GM19351 (cell line): ENCODE results near the gene NEK8.

Experiments
- ATAC-seq: cut with Tn5 transposase; IDR thresholded peaks from one replicate; pipeline ENCODE4 v1.9.1; 2021; ENCODE audit warnings: mild to moderate bottlenecking, moderate library complexity; ENCODE audit not compliant: unreplicated experiment

The NEK8 gene

DNA sequence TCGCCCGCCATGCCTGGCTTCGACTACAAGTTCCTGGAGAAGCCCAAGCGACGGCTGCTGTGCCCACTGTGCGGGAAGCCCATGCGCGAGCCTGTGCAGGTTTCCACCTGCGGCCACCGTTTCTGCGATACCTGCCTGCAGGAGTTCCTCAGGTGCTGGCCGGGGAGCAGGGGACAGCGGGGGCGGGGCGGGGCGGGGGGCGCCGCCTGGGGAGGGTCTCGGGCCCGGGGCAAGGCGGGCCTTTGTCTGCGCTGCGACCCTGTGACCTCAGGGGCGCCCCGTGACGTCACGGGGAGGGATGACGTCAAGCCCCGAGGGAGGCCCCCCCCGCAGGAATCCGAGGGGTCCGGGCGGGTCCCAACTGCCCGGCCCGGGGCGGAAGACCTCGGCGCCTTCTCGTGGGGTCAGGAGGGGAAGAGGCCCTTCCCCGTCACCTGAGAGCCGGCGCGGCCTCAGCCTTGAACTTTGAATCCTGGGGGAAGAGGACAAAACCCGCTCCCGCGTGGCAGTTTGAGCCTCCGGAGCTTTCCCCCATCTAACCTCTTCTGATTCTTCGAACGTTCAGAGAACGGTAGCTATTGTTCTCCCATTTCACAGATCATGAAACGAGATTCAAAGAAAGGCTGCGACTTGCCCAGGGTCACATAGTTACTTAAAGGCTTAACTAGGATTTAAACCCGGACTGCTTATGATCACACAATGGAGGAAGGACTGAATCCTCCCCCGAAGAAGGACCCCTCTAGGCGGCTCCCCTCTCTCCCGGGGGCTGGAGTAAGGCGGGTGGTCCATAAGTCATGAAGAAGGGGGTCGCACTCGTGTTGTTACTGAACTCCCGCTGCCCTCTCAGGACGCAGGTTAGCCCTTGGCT, 15.8 kb downstream of the NEK8 start:
- no peak for ATAC-seq

GRCh38 chr17:28744972-28745785, 16.6 kb downstream of the NEK8 start:
- ATAC-seq, result no peak

DNA sequence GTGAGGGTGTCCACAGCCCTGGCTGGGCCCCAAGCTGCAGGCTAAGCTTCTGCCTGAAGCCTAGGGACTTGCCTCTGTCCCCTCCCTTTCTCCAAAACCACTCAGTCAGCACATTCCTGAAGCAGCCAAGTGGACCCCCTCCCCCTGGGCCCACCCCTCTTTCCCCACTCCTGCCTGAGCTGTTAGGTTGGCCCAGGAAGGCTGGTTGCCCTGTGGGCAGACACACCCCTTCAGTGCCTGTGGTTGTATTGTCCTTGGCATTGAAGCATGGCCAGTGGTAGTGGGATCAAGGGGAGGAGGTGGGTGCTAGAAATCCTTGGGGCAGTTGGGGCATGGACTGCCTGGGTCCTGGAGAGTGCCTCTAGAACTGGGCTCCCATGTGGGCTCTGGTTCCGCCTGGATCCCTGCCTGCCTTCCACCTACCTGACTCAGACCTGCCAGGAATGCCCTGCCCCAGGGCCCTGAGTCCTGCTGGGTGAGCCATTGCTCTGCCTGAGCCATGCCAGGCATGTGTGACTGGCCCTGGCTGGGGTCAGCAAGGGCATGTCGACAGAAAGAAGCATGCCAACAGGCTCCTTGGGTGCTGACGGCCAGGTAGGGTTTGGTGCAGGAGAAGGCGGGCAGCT, 17.3 kb downstream of the NEK8 start:
- ATAC-seq, result no peak

DNA sequence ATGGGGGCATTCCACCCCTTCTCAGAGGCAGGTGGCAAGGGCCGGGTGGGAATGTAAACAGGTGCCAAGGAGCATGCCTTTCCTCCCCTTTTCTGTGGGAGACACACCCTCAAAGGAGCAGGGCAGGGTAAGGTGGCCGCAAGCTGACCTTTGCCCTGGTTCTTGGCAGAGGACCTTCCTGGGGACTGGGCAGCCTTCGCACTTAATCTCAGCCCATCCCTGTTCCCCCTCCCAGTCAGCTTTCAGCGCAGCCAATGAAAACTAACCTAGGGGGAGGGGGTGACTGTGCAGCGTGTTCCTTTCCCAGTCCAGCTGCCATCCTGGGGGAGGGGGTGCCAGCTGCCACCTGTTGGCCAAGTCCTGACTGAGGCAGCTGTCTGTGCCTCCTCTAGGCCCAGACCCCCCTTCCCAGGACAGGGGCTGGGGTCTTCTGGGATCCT, 18.0 kb downstream of the NEK8 start:
- no peak for ATAC-seq

DNA sequence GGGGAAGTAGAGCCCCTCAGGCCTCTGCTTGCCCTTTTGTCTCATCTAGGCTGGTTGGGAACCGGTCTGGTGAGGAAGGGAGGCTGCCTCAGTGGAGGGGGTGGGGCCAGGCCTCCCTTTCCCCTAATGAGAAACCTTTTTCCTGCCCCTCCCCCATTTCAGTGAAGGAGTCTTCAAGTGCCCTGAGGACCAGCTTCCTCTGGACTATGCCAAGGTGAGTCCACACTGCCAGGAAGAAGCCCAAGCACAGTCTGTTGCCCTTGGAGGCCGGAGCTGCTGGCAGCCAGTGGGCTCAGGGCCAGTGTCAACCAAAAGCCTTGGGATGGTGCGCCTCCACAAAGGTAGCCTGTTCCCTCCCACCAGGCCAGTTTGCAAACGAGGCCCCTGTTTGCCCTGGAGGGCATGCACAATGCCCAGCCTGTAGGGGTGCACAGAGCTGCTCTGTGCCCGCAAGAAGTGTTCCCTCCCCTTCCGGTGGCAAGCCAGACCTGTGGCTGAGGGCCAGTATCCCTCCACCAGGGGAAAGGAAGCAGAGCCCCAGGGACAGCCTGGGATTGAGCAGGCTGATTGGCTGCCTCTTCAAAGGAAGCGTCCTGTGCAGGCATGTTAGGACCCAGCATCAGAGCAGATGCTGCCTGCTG, 18.6 kb downstream of the NEK8 start:
- ATAC-seq, result no peak

DNA sequence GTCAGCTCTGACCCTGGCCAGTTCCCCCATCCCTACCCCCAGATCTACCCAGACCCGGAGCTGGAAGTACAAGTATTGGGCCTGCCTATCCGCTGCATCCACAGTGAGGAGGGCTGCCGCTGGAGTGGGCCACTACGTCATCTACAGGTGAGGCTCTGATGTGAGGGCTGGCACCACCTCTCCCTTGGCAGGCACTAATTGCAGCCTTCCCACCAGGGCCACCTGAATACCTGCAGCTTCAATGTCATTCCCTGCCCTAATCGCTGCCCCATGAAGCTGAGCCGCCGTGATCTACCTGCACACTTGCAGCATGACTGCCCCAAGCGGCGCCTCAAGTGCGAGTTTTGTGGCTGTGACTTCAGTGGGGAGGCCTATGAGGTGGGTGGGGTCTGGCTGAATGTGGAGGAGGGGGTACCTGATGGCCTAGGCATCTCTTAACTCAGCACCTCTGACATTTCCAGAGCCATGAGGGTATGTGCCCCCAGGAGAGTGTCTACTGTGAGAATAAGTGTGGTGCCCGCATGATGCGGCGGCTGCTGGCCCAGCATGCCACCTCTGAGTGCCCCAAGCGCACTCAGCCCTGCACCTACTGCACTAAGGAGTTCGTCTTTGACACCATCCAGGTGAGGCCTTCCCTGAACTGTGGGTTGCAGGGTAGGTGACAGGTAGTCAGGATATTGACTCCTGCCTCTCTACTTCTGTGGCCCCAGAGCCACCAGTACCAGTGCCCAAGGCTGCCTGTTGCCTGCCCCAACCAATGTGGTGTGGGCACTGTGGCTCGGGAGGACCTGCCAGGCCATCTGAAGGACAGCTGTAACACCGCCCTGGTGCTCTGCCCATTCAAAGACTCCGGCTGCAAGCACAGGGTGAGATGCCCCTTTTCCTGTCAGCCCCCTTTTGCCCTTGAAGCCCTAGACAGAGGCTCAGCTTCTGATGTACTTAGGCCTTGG, 19.5 kb downstream of the NEK8 start:
- no peak for ATAC-seq

DNA sequence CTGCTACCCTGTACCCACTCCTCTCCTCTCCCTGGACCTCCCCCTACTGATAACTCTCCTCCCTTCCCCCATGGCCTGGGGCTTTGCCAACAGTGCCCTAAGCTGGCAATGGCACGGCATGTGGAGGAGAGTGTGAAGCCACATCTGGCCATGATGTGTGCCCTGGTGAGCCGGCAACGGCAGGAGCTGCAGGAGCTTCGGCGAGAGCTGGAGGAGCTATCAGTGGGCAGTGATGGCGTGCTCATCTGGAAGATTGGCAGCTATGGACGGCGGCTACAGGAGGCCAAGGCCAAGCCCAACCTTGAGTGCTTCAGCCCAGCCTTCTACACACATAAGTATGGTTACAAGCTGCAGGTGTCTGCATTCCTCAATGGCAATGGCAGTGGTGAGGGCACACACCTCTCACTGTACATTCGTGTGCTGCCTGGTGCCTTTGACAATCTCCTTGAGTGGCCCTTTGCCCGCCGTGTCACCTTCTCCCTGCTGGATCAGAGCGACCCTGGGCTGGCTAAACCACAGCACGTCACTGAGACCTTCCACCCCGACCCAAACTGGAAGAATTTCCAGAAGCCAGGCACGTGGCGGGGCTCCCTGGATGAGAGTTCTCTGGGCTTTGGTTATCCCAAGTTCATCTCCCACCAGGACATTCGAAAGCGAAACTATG, 20.4 kb downstream of the NEK8 start:
- ATAC-seq, result no peak

GRCh38 chr17:28749516-28750177, 21.1 kb downstream of the NEK8 start:
- no peak for ATAC-seq

DNA sequence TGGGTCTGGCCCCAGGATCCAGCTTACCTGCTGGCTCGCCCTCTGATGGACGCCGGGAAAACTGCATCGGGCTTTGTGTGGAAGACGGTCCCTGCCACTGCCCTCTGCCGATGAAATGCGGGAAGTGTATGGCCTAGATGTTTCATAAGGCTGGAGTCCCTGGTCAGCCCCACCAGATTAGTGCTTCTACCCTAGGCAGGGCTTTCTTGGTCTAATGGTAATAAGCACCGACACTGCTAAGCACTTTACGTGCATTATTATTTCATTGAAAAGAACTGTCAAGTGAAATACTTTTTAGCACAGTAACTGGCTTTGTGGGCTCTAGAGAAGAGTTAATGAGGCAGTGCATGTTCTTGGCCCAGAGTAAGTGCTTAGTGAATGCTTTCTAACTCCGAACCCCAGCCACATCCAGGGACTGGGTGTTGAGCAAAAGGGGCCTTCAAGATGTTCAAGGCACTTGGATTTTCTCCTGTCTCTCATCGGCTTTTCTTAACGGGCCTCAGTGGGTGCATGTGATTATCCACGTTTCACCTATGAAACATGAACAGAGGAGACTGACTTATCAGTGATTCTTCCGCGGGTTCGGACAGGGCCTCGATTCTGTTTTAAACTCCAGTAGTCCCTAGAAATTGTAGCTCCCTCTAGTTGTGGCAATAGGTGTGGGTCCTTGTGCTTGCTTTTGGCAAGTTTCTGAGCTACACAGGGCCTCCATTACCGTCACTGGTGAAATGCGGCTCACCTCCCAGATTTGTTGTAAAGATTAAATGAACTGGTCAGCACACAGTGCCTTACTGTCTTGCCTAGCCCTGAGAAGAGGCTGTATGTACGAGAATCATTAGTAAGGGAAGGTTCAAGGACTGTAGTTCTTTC, 21.8 kb downstream of the NEK8 start:
- ATAC-seq, result peak; percentile 73

DNA sequence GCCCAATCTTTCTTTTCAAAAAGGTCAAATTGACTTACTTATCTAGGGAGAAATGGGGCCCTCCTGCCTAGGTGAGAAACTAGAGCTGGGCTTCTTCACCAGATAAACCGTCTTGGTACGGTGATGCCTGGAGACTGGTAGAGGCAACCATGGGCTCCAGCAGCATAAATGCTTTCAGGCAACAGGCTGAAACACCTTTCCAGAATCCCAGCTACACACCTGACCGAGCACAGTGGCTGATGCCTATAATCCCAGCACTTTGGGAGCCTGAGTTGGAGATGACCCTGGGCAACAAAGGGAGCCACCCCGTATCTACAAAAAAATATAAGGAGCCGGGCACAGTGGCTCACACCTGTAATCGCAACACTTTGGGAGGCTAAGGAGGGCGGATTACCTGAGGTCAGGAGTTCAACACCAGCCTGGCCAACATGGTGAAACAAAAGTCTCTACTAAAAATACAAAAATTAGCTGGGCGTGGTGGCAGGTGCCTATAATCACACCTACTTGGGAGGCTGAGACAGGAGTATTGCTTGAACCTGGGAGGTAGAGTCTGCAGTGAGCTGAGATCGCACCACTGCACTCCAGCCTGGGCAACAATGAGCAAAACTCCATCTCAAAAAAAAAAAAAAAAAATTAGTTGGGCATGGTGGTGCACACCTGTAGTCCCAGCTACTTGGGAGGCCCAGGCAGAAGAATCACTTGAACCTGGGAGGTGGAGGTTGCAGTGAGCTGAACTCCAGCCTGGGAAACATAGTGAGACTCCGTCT, 23.2 kb downstream of the NEK8 start:
- ATAC-seq, result no peak

GRCh38 chr17:28755486-28755885, 26.9 kb downstream of the NEK8 start:
- ATAC-seq, result no peak

- no peak for ATAC-seq
Observed at GRCh38 chr17:28756049-28756804, 27.6 kb downstream of the NEK8 start.

DNA sequence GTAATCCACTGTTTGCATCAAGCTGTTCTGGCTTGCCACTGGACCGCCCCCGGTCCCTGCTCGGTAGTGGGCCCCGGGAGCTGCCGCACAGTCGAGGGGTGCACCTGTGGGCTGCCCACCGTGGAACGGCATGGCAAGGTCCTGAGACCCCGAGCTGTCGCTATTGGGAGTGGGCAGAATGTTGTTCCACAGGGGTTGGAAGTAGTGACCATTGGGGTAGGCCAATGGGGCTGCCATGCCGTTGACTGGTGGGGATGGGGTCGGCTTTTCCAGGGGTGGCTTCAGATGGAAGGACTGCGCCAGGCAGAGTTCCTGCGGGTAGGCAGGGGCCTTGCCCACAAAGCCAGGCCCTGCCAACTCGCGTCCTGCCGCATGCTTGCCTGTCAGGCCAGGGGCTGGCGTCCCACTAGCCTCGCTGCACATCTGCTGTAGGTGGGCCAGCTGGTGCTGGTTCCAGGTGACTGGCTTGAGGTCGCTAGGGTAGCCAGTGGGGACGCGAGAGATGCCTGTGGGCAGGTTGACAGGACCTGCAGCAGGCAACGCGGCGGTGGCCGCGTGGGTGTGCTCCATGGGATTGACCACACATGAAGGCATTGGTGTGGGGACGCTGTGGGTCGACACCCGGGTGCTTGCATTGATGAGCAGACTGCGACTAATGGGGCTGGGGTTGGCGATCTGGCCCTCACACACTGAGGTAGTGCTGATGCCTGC, 30.0 kb downstream of the NEK8 start:
- no peak for ATAC-seq

DNA sequence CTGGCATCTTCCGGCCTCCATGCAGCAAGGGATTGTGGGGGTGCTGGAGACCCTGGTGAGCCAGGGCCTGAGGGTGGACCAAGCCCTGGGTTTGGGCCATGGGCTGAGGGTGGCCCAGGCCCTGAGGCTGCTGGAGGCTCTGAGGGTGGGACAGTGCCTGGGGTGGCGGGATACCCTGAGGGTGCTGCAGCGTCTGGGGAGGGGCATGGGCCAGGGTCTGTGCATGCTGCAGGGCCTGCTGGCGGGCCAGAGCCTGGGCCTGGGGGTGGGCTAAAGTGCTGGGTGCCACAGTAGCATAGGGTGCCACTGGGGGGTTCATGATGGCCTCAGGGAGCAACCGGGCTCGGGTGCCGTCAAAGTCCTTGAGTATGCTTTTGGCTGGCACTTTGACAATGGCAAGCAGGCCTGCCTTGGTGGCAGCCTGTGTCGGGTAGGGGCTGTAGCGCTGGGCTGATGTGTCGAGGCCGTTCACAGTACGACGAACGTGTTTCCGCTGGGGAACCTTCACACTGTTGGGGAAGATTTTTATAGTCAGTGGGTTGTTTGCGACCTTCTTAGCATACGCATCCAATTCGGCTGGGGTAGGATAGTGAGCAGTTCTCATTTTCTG, 30.8 kb downstream of the NEK8 start:
- no peak for ATAC-seq
